SIG-M5 treated with dmso at 0.1 percent for 504 hours (cell line): ENCODE measurements around the gene SPTBN2.

Experiments
- DNase-seq: peaks from one replicate; lab custom pipeline; 2025; ENCODE audit not compliant: unreplicated experiment; lab: John Stamatoyannopoulos, UW

SPTBN2 gene

GRCh38 chr11:66704659-66705360 is 24.2 kb downstream of the SPTBN2 start:
- no peak for DNase-seq

- DNase-seq = no peak
Observed at GRCh38 chr11:66701432-66702240, 27.4 kb downstream of the SPTBN2 start.

GRCh38 chr11:66700742-66701141 is 28.3 kb downstream of the SPTBN2 start:
- no peak for DNase-seq

GRCh38 chr11:66700337-66700736 is 28.7 kb downstream of the SPTBN2 start:
- no peak for DNase-seq

GRCh38 chr11:66698491-66698890 is 30.5 kb downstream of the SPTBN2 start:
- no peak for DNase-seq

GRCh38 chr11:66697988-66698387 is 31.0 kb downstream of the SPTBN2 start:
- DNase-seq = no peak

GRCh38 chr11:66696146-66696545 is 32.9 kb downstream of the SPTBN2 start:
- DNase-seq = no peak

GRCh38 chr11:66694732-66695207 is 34.2 kb downstream of the SPTBN2 start:
- DNase-seq = peak; percentile 90

GRCh38 chr11:66694056-66694410 is 35.0 kb downstream of the SPTBN2 start:
- DNase-seq = no peak

GRCh38 chr11:66693356-66694055 is 35.5 kb downstream of the SPTBN2 start:
- DNase-seq = no peak

GRCh38 chr11:66692871-66693331 is 36.1 kb downstream of the SPTBN2 start:
- DNase-seq = no peak

GRCh38 chr11:66692446-66692845 is 36.6 kb downstream of the SPTBN2 start:
- no peak for DNase-seq

GRCh38 chr11:66691311-66691980 is 37.6 kb downstream of the SPTBN2 start:
- no peak for DNase-seq

- no peak for DNase-seq
Observed at GRCh38 chr11:66689661-66690590, 39.1 kb downstream of the SPTBN2 start.

- DNase-seq = no peak
Observed at GRCh38 chr11:66688561-66689534, 40.2 kb downstream of the SPTBN2 start.

- no peak for DNase-seq
Observed at GRCh38 chr11:66687831-66688281, 41.2 kb downstream of the SPTBN2 start.

- no peak for DNase-seq
Observed at GRCh38 chr11:66686801-66687750, 41.9 kb downstream of the SPTBN2 start.
